H9 (cell line): ENCODE data around the gene USH2A. TPM values are rescaled to one million over a fixed set of nuclear protein-coding genes. Genes with fewer than 3 reads are reported as not detected.

Experiments
- DNase-seq: peaks from one replicate; pipeline ENCODE4 v3.0.0-alpha.2; 2017
- H2AFZ ChIP-seq: one replicate; pipeline ENCODE4 v1.6.1; 2013; ENCODE audit warnings: mild to moderate bottlenecking, low read length, control low read depth, moderate library complexity
- H2AK5ac ChIP-seq: 2 replicates; pipeline ENCODE4 v1.6.1; 2013; ENCODE audit warnings: low read length, control low read depth, mixed read lengths; ENCODE audit not compliant: insufficient read length
- H2BK120ac ChIP-seq: one replicate; pipeline ENCODE4 v1.6.1; 2013; ENCODE audit warnings: low read depth, mild to moderate bottlenecking, low read length, control low read depth, inconsistent platforms; ENCODE audit not compliant: poor library complexity, severe bottlenecking
- H2BK12ac ChIP-seq: 2 replicates; pipeline ENCODE4 v1.6.1; 2013; ENCODE audit warnings: low read length, control low read depth, mixed read lengths, low read depth; ENCODE audit not compliant: insufficient read length
- H2BK15ac ChIP-seq: 2 replicates; pipeline ENCODE4 v1.6.1; 2013; ENCODE audit warnings: low read depth, low read length, control low read depth
- H2BK20ac ChIP-seq: one replicate; pipeline ENCODE4 v1.6.1; 2013; ENCODE audit warnings: low read depth, mild to moderate bottlenecking, low read length, control low read depth, inconsistent platforms; ENCODE audit not compliant: poor library complexity, severe bottlenecking
- H2BK5ac ChIP-seq: 2 replicates; pipeline ENCODE4 v1.6.1; 2013; ENCODE audit warnings: low read length, control low read depth, mixed read lengths; ENCODE audit not compliant: insufficient read length
- H3K14ac ChIP-seq: 2 replicates; pipeline ENCODE4 v1.6.1; 2013; ENCODE audit warnings: low read length, control low read depth; ENCODE audit not compliant: insufficient read depth
- H3K18ac ChIP-seq: 2 replicates; pipeline ENCODE4 v1.6.1; 2013; ENCODE audit warnings: low read depth, mild to moderate bottlenecking, mixed read lengths, low read length, control low read depth; ENCODE audit not compliant: insufficient read length
- H3K23ac ChIP-seq: 2 replicates; pipeline ENCODE4 v1.6.1; 2013; ENCODE audit warnings: low read length, control low read depth, mixed read lengths, low read depth; ENCODE audit not compliant: insufficient read length
- H3K23me2 ChIP-seq: 2 replicates; pipeline ENCODE4 v1.6.1; 2013; ENCODE audit warnings: low read depth, mild to moderate bottlenecking, mixed read lengths, low read length, control low read depth; ENCODE audit not compliant: insufficient read length, poor library complexity, severe bottlenecking
- H3K27ac ChIP-seq: 2 replicates; pipeline ENCODE4 v1.5.1; 2013; ENCODE audit warnings: low read length, control low read depth, mixed read lengths, low read depth; ENCODE audit not compliant: insufficient read length
- H3K27me3 ChIP-seq: 2 replicates; pipeline ENCODE4 v1.6.1; 2013; ENCODE audit warnings: low read length, control low read depth, inconsistent platforms; ENCODE audit not compliant: insufficient read depth
- H3K4ac ChIP-seq: 2 replicates; pipeline ENCODE4 v1.6.1; 2013; ENCODE audit warnings: low read depth, mild to moderate bottlenecking, control low read depth, inconsistent platforms, low read length, moderate library complexity
- H3K4me1 ChIP-seq: 2 replicates; pipeline ENCODE4 v1.6.1; 2013; ENCODE audit warnings: low read length, control low read depth, inconsistent platforms; ENCODE audit not compliant: insufficient read depth
- H3K4me2 ChIP-seq: 2 replicates; pipeline ENCODE4 v1.6.1; 2013; ENCODE audit warnings: low read length, control low read depth, mixed read lengths; ENCODE audit not compliant: insufficient read length, insufficient read depth
- H3K56ac ChIP-seq: 2 replicates; pipeline ENCODE4 v1.6.1; 2013; ENCODE audit warnings: low read depth, mild to moderate bottlenecking, mixed read lengths, low read length, control low read depth; ENCODE audit not compliant: insufficient read length
- H3K79me1 ChIP-seq: 2 replicates; pipeline ENCODE4 v1.6.1; 2013; ENCODE audit warnings: low read depth, mild to moderate bottlenecking, moderate library complexity, low read length, control low read depth, inconsistent platforms; ENCODE audit not compliant: insufficient read depth, poor library complexity, severe bottlenecking
- H3K79me2 ChIP-seq: 2 replicates; pipeline ENCODE4 v1.6.1; 2013; ENCODE audit warnings: low read length, control low read depth, inconsistent platforms; ENCODE audit not compliant: insufficient read depth
- H3K9ac ChIP-seq: 2 replicates; pipeline ENCODE4 v1.6.1; 2013; ENCODE audit warnings: low read length, control low read depth, mixed read lengths; ENCODE audit not compliant: insufficient read length; ENCODE audit errors: extremely low read depth
- H3K9me3 ChIP-seq: one replicate; pipeline ENCODE4 v1.6.1; 2013; ENCODE audit warnings: low read depth, low read length, inconsistent platforms; ENCODE audit not compliant: control insufficient read depth
- H3T11ph ChIP-seq: one replicate; pipeline ENCODE4 v1.6.1; 2013; ENCODE audit warnings: mild to moderate bottlenecking, low read length, control low read depth, inconsistent platforms
- H4K20me1 ChIP-seq: one replicate; pipeline ENCODE4 v1.6.1; 2013; ENCODE audit not compliant: control insufficient read depth, insufficient read length, insufficient read depth
- H4K5ac ChIP-seq: 2 replicates; pipeline ENCODE4 v1.6.1; 2013; ENCODE audit warnings: low read depth, mild to moderate bottlenecking, mixed read lengths, low read length, control low read depth; ENCODE audit not compliant: insufficient read length
- H4K8ac ChIP-seq: replicated peaks from 2 replicates; pipeline ENCODE4 v1.6.1; 2013; ENCODE audit warnings: low read length, control low read depth, mixed read lengths, low read depth; ENCODE audit not compliant: insufficient read length
- H4K91ac ChIP-seq: 2 replicates; pipeline ENCODE4 v1.6.1; 2013; ENCODE audit warnings: low read depth, mild to moderate bottlenecking, moderate library complexity, mixed read lengths, low read length, control low read depth; ENCODE audit not compliant: insufficient read length
- H3K27ac Mint-ChIP-seq, 3 experiments: 2 replicates in 2 of 3; 3 replicates in 1 of 3; pipeline ENCODE4 v1.8.0; 2020 to 2021; ENCODE audit warnings: mixed read lengths in 3 of 3, mild to moderate bottlenecking in 1 of 3, moderate library complexity in 1 of 3
- H3K27me3 Mint-ChIP-seq: 2 replicates; pipeline ENCODE4 v1.8.0; 2021; ENCODE audit warnings: low read depth, mild to moderate bottlenecking, moderate library complexity, mixed read lengths
- H3K36me3 Mint-ChIP-seq, 3 experiments: 2 replicates in 2 of 3; 3 replicates in 1 of 3; pipeline ENCODE4 v1.8.0; 2020 to 2021; ENCODE audit warnings: low read depth in 3 of 3, mixed read lengths in 3 of 3; ENCODE audit not compliant: insufficient read depth in 1 of 3
- H3K4me1 Mint-ChIP-seq, 2 experiments: 2 replicates each; pipeline ENCODE4 v1.8.0; 2020; ENCODE audit warnings: mixed read lengths in 2 of 2
- H3K4me3 Mint-ChIP-seq, 2 experiments: 2 replicates in 1 of 2; 3 replicates in 1 of 2; pipeline ENCODE4 v1.8.0; 2020 to 2021; ENCODE audit warnings: mild to moderate bottlenecking in 2 of 2, mixed read lengths in 2 of 2, moderate library complexity in 1 of 2
- H3K9me3 Mint-ChIP-seq, 2 experiments: 2 replicates in 1 of 2; 3 replicates in 1 of 2; pipeline ENCODE4 v1.8.0; 2020; ENCODE audit warnings: mild to moderate bottlenecking in 2 of 2, mixed read lengths in 2 of 2, moderate library complexity in 1 of 2
- CTCF ChIP-seq: fragments of 200-600 bp; sonication (generic); conservative IDR thresholded peaks from 3 replicates; pipeline ENCODE4 v1.8.0; 2021; ENCODE audit warnings: antibody characterized with exemption, mild to moderate bottlenecking
- WGBS: extraction: QIAGEN DNeasy Blood & Tissue Kit; methylation state at CpG from one replicate; pipeline ENCODE4 v1.1.7; 2013; ENCODE audit warnings: missing lambda C conversion rate, low lambda C conversion rate, mixed read lengths; ENCODE audit not compliant: insufficient read length; ENCODE audit errors: extremely low coverage; 5-methylcytosine and 5-hydroxymethylcytosine counted together
- long read RNA-seq: library from polyadenylated mRNA; unstranded; transcript quantifications from one replicate; pipeline ENCODE4 v2.0.0, GENCODE V29; 2020
- total RNA-seq: library from RNA; stranded (reverse); gene quantifications from 2 replicates; pipeline ENCODE4 v1.2.1, GENCODE V29; 2021

The USH2A gene
- total RNA-seq = 0.04 and 0.11 TPM in 2 replicates
- long read RNA-seq, partial matches to known transcripts = 0 of 1 reads
- long read RNA-seq, other reads (novel, unspliced or antisense) = 1 of 1 reads

- Mint-ChIP-seq H3K4me3 (no peak within 1 kb of the TSS), H3K9me3 (no peaks in the 10 kb centered on the region), H3K36me3 (no peaks in the 10 kb centered on the region), H3K27ac (peak within 1 kb of the TSS in 1 of 3 experiments; percentile 67; a peak in 1 of 7 replicates), H3K4me1 (peaks cover 0 to 7% of the 10 kb centered on the region in 2 experiments; a peak in 1 of 4 replicates), H3K27me3 (no peaks in the 10 kb centered on the region)
- no peak within 1 kb of the TSS for H2BK20ac ChIP-seq
- no peak within 1 kb of the TSS for H3K14ac ChIP-seq
- no peak within 1 kb of the TSS for H3K23ac ChIP-seq
- H3K9me3 ChIP-seq = no peaks in the 10 kb centered on the region
- no peak within 1 kb of the TSS for H2BK15ac ChIP-seq
- H3K4me1 ChIP-seq = no peaks in the 10 kb centered on the region
- DNase-seq = peak; percentile 57
- H3K27me3 ChIP-seq = no peaks in the 10 kb centered on the region
- H3K79me1 ChIP-seq = no peaks in the 10 kb centered on the region
- no peaks in the 10 kb centered on the region for H3K79me2 ChIP-seq
- H4K5ac ChIP-seq = no peak within 1 kb of the TSS
- no peak within 1 kb of the TSS for H4K8ac ChIP-seq
- H3T11ph ChIP-seq = no peak within 1 kb of the TSS
- H3K23me2 ChIP-seq = no peaks in the 10 kb centered on the region
- WGBS = no CpG with 5 or more reads among the region's 5 CpGs
- no peaks in the 10 kb centered on the region for H4K20me1 ChIP-seq
- no peak within 1 kb of the TSS for H3K18ac ChIP-seq
- H2AFZ ChIP-seq = no peak within 1 kb of the TSS
- H3K56ac ChIP-seq = no peak within 1 kb of the TSS
- no peak within 1 kb of the TSS for H3K4ac ChIP-seq
- TF ChIP-seq CTCF = no peak
- no peak within 1 kb of the TSS for H3K27ac ChIP-seq
- H2BK120ac ChIP-seq = no peak within 1 kb of the TSS
- H2BK12ac ChIP-seq = no peak within 1 kb of the TSS
- no peak within 1 kb of the TSS for H3K9ac ChIP-seq
- no peak within 1 kb of the TSS for H2BK5ac ChIP-seq
- no peak within 1 kb of the TSS for H4K91ac ChIP-seq
- no peak within 1 kb of the TSS for H3K4me2 ChIP-seq
- H2AK5ac ChIP-seq = no peak within 1 kb of the TSS
Observed at GRCh38 chr1:216422821-216423520, at the start of gene USH2A. TSS of gene USH2A (minus strand) at chr1:216423448. CDS start at chr1:216422336, 1,112 bp downstream.
